Suprapubic skin (tissue), 4 donors: ENCODE data around the gene GSTA2. TPM values are rescaled to one million over a fixed set of nuclear protein-coding genes. Genes with fewer than 3 reads are reported as not detected.

Experiments used
- DNase-seq, 2 donors: peaks; one replicate each; pipeline ENCODE4 v3.0.0-alpha.2; 2019; ENCODE audit warnings: low spot score in 2 of 2
- H3K27ac ChIP-seq: fragments of 200-600 bp; sonication (generic); one replicate; pipeline ENCODE4 v1.5.1; 2019
- H3K27me3 ChIP-seq: fragments of 200-600 bp; sonication (generic); one replicate; pipeline ENCODE4 v1.5.1; 2019
- H3K36me3 ChIP-seq: fragments of 200-600 bp; sonication (generic); one replicate; pipeline ENCODE4 v1.5.1; 2019
- H3K4me1 ChIP-seq: fragments of 200-600 bp; sonication (generic); one replicate; pipeline ENCODE4 v1.5.1; 2019
- H3K4me3 ChIP-seq: fragments of 200-600 bp; sonication (generic); one replicate; pipeline ENCODE4 v1.5.1; 2019; ENCODE audit warnings: mild to moderate bottlenecking
- H3K9me3 ChIP-seq: fragments of 200-600 bp; sonication (generic); one replicate; pipeline ENCODE4 v1.5.1; 2019
- EP300 ChIP-seq: sonication (generic); formaldehyde crosslinking; IDR thresholded peaks from one replicate; pipeline ENCODE4 v1.6.1; 2017; ENCODE audit warnings: antibody characterized with exemption
- POLR2A ChIP-seq, 2 donors: fragments of 450-650 bp; IDR thresholded peaks; one replicate each; pipeline ENCODE4 v1.6.1; 2017; ENCODE audit warnings: antibody characterized with exemption in 2 of 2, mild to moderate bottlenecking in 2 of 2, moderate library complexity in 2 of 2
- POLR2AphosphoS5 ChIP-seq, 3 donors: sonication (generic); formaldehyde crosslinking; IDR thresholded peaks; one replicate each; pipeline ENCODE4 v1.6.1; 2017; ENCODE audit warnings: antibody characterized with exemption in 3 of 3
- WGBS: methylation state at CpG from one replicate; pipeline ENCODE4 v1.1.5; 2018; 5-methylcytosine and 5-hydroxymethylcytosine counted together
- total RNA-seq, 4 donors: library from RNA; depleted of rRNA; stranded (reverse); fragments of >200 nt; gene quantifications; one replicate each; pipeline ENCODE4 v1.1.0, GENCODE V29; 2016
- TF ChIP-seq, protein P1 (sequence below), 2 donors: fragments of 200-600 bp in 1 of 2; fragments of 450-650 bp in 1 of 2; sonication (generic) in 1 of 2; IDR thresholded peaks; one replicate each; pipeline ENCODE4 v1.5.1; 2016 to 2019; ENCODE audit warnings: antibody characterized with exemption in 2 of 2, mild to moderate bottlenecking in 1 of 2, moderate library complexity in 1 of 2

GSTA2 gene
- total RNA-seq, 4 donors from 2014 or later, result not detected

DNA sequence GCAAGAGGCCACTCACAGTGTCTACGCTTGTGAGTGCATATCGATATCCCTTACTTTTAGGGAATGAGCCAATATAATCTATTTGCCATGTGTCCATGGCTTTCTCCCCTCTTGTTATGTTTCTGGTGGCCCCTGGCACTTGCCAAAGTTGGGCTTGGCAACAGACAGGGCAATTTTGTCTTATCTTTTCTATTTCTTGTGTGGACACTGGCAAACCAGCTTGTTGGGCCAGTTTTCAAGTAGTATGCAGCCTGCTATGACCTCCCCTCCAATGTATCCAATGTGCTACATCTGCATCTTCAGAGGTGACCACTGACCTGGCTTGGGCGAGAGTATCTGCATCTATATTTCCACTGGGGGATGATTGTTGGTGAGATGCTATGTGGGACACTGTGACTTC lies 29.2 kb downstream of the GSTA2 start:
- H3K4me3 ChIP-seq, result no peak overlapping the region
- no peaks in the 10 kb centered on the region for H3K27me3 ChIP-seq
- 94% methylated on average over 3 of the region's 3 CpGs for whole genome bisulfite sequencing
- H3K27ac ChIP-seq, result no peak overlapping the region
- DNase-seq, result no peak
- TF ChIP-seq EP300 (no peak), POLR2A (IDR thresholded peaks at IDR 0.05) (no peak), POLR2AphosphoS5 (IDR thresholded peaks at IDR 0.05) (no peak)
- TF ChIP-seq, protein P1, sequence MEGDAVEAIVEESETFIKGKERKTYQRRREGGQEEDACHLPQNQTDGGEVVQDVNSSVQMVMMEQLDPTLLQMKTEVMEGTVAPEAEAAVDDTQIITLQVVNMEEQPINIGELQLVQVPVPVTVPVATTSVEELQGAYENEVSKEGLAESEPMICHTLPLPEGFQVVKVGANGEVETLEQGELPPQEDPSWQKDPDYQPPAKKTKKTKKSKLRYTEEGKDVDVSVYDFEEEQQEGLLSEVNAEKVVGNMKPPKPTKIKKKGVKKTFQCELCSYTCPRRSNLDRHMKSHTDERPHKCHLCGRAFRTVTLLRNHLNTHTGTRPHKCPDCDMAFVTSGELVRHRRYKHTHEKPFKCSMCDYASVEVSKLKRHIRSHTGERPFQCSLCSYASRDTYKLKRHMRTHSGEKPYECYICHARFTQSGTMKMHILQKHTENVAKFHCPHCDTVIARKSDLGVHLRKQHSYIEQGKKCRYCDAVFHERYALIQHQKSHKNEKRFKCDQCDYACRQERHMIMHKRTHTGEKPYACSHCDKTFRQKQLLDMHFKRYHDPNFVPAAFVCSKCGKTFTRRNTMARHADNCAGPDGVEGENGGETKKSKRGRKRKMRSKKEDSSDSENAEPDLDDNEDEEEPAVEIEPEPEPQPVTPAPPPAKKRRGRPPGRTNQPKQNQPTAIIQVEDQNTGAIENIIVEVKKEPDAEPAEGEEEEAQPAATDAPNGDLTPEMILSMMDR (IDR thresholded peaks at IDR 0.05), result no peak
- H3K9me3 ChIP-seq, result no peaks in the 10 kb centered on the region
- no peaks in the 10 kb centered on the region for H3K4me1 ChIP-seq
- no peaks in the 10 kb centered on the region for H3K36me3 ChIP-seq

- no peaks in the 10 kb centered on the region for H3K27me3 ChIP-seq
- H3K4me1 ChIP-seq, result no peaks in the 10 kb centered on the region
- no peak for DNase-seq
- no peaks in the 10 kb centered on the region for H3K9me3 ChIP-seq
- H3K27ac ChIP-seq, result no peak overlapping the region
- no peak for TF ChIP-seq EP300
- no peak for TF ChIP-seq POLR2A (IDR thresholded peaks at IDR 0.05)
- TF ChIP-seq, protein P1 (IDR thresholded peaks at IDR 0.05), result no peak
- TF ChIP-seq POLR2AphosphoS5 (IDR thresholded peaks at IDR 0.05), result no peak
- H3K4me3 ChIP-seq, result no peak overlapping the region
- H3K36me3 ChIP-seq, result no peaks in the 10 kb centered on the region
- WGBS, result 93% methylated on average over 1 of the region's 1 CpG
Measured at GRCh38 chr6:52733172-52733571, 30.1 kb downstream of the GSTA2 start.

GRCh38 chr6:52731719-52732118 lies 31.6 kb downstream of the GSTA2 start:
- no peak for DNase-seq

GRCh38 chr6:52729576-52729975 lies 33.7 kb downstream of the GSTA2 start:
- H3K27me3 ChIP-seq, result no peaks in the 10 kb centered on the region
- H3K36me3 ChIP-seq, result no peaks in the 10 kb centered on the region
- H3K4me3 ChIP-seq, result no peak overlapping the region
- TF ChIP-seq POLR2AphosphoS5 (IDR thresholded peaks at IDR 0.05) (no peak), EP300 (no peak), POLR2A (IDR thresholded peaks at IDR 0.05) (no peak)
- TF ChIP-seq, protein P1 (IDR thresholded peaks at IDR 0.05), result no peak
- no peak for DNase-seq
- H3K9me3 ChIP-seq, result peaks cover 3% of the 10 kb centered on the region
- peaks cover 4% of the 10 kb centered on the region for H3K4me1 ChIP-seq
- 92% methylated on average over 1 of the region's 1 CpG for WGBS
- H3K27ac ChIP-seq, result no peak overlapping the region

More at GRCh38 chr6:52731719-52732118, 31.6 kb downstream of the GSTA2 start:
- TF ChIP-seq, protein P1 (IDR thresholded peaks at IDR 0.05), result no peak
- TF ChIP-seq POLR2AphosphoS5 (IDR thresholded peaks at IDR 0.05), result no peak
- H3K9me3 ChIP-seq, result no peaks in the 10 kb centered on the region
- no peaks in the 10 kb centered on the region for H3K27me3 ChIP-seq
- no peak overlapping the region for H3K27ac ChIP-seq
- no peaks in the 10 kb centered on the region for H3K36me3 ChIP-seq
- H3K4me3 ChIP-seq, result no peak overlapping the region
- no peaks in the 10 kb centered on the region for H3K4me1 ChIP-seq
- 59% methylated on average over 6 of the region's 6 CpGs for WGBS

GRCh38 chr6:52728394-52728793 lies 34.9 kb downstream of the GSTA2 start:
- H3K27ac ChIP-seq, result no peak overlapping the region
- no peak for TF ChIP-seq POLR2AphosphoS5 (IDR thresholded peaks at IDR 0.05)
- no peak for TF ChIP-seq EP300
- no peak for TF ChIP-seq POLR2A (IDR thresholded peaks at IDR 0.05)
- TF ChIP-seq, protein P1 (IDR thresholded peaks at IDR 0.05), result no peak
- no peaks in the 10 kb centered on the region for H3K27me3 ChIP-seq
- peaks cover 6% of the 10 kb centered on the region for H3K4me1 ChIP-seq
- H3K9me3 ChIP-seq, result peaks cover 3% of the 10 kb centered on the region
- 48% methylated on average over 3 of the region's 3 CpGs for WGBS
- H3K4me3 ChIP-seq, result no peak overlapping the region
- no peak for DNase-seq
- no peaks in the 10 kb centered on the region for H3K36me3 ChIP-seq
